AG09309 (cell line): Measurements from ENCODE around the gene OLA1.

Source experiments
- DNase-seq: peaks from one replicate; pipeline ENCODE4 v3.0.0-alpha.2; 2010; ENCODE audit warnings: low read depth
- H3K4me3 ChIP-seq: 2 replicates; pipeline ENCODE4 v1.5.1; 2011; ENCODE audit warnings: mild to moderate bottlenecking, low read depth, low read length, moderate library complexity; ENCODE audit not compliant: control insufficient read depth
- TF ChIP-seq, protein P1 (sequence below): IDR thresholded peaks from 2 replicates; pipeline ENCODE4 v1.5.1; 2011; ENCODE audit warnings: mild to moderate bottlenecking, low read depth, low read length, inconsistent platforms; ENCODE audit not compliant: insufficient read depth, control insufficient read depth; ENCODE audit errors: missing control alignments

The OLA1 gene

DNA sequence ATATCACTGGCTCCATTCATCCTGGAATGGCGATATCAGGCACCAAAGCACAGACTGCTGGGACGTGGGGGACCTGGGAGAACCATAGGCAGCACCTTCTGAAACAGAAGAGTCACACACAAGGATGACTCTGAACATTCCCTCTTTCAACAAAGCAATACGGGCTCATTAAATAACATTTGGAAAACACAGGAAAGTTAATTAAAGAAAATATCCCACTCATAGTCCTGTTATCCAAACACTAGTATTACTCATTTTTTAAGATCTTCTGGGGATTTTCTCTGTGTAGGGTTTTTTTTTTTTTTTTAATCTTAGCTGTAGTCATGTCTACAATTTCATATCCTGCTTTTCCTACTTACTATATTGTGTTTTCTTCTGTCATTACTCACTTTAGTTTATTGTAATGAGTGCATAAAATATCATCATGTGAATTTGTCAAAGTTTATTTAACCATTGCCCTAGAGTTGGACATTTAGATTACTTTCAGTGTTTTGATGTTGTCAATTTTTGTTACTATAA, 213.2 kb downstream of the OLA1 start:
- DNase-seq = no peak
- TF ChIP-seq, protein P1, sequence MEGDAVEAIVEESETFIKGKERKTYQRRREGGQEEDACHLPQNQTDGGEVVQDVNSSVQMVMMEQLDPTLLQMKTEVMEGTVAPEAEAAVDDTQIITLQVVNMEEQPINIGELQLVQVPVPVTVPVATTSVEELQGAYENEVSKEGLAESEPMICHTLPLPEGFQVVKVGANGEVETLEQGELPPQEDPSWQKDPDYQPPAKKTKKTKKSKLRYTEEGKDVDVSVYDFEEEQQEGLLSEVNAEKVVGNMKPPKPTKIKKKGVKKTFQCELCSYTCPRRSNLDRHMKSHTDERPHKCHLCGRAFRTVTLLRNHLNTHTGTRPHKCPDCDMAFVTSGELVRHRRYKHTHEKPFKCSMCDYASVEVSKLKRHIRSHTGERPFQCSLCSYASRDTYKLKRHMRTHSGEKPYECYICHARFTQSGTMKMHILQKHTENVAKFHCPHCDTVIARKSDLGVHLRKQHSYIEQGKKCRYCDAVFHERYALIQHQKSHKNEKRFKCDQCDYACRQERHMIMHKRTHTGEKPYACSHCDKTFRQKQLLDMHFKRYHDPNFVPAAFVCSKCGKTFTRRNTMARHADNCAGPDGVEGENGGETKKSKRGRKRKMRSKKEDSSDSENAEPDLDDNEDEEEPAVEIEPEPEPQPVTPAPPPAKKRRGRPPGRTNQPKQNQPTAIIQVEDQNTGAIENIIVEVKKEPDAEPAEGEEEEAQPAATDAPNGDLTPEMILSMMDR = no peak
- no peak overlapping the region for H3K4me3 ChIP-seq

DNA sequence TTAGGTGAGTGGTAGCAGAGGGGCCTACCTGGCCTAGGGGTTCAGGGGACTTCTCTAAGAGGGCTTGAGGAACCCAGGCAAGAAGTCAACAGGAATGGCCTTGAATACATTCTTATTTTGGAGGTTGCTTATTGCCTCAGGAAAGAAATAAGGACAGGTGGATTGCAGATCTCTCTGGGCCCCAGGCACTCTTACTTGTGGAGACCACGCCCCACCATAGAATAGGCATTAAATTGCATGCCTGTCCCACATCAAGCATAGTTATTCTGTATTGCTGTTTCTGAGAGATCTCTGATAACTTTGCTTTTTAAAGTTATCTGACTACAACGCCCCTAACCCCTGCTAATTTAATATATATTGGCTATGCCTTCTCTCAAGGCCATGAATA, 215.2 kb downstream of the OLA1 start:
- no peak for DNase-seq
- TF ChIP-seq, protein P1 = no peak
- no peak overlapping the region for H3K4me3 ChIP-seq

DNA sequence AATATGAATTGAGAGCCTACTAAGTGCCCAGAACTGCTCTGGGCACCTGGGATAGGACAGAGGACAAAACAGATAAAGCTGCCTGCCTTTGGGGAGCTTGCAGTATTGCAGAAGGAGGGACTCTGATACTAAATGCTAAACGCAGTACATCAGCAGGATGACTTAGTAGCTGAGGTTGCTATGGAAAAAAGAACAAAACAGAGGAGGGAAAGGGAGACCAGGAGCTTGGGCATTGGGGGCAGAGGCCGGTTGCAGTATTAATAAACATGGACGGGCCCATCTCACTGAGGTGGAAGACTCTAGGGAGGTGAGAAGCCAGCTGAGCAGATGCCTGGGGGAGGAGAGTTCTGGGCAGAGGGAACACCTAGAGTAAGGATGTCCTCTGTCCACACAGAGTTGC, 217.1 kb downstream of the OLA1 start:
- TF ChIP-seq, protein P1 = no peak

DNA sequence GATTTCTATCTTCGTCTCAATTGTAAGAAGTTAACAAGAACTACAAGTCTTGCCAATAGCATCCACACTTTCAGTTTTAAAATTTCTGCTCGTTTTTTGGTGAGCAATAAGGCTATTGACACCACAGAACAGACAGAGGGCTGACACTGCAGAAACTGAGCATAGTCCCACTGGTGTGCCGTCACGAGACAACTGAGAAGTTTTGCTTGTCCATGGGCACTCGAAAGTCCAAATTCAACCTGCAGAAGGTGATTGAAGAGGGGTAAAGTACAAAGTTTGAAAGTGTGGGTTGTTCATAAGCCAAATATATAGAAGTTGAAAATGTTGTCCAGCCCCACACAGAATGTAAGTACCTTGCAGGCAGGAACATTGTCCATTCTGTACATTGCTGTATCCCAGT, 219.4 kb downstream of the OLA1 start:
- H3K4me3 ChIP-seq = no peak overlapping the region
- TF ChIP-seq, protein P1 = no peak
- DNase-seq = no peak

More for the DNA sequence above, 217.1 kb downstream of the OLA1 start:
- no peak overlapping the region for H3K4me3 ChIP-seq
- DNase-seq = no peak

DNA sequence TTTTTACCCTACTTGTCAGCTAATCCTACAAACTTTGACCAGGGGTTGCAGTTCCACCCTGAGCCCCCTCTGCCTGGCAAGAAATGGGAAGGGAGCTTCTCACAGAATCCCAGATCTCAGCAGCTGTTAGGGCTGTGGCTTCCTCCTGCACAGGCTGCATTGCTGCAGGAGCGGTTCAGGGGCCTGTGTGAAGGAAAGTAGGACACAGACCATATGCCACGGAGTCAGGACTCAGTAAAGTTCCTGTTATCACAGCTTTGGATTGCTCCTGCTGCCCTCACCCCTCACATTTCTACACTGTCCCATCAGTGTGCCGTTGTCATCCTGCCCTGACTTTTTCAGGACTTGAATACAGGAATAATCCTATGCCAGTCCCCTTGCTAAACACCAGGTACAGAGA, 220.4 kb downstream of the OLA1 start:
- DNase-seq = no peak

DNA sequence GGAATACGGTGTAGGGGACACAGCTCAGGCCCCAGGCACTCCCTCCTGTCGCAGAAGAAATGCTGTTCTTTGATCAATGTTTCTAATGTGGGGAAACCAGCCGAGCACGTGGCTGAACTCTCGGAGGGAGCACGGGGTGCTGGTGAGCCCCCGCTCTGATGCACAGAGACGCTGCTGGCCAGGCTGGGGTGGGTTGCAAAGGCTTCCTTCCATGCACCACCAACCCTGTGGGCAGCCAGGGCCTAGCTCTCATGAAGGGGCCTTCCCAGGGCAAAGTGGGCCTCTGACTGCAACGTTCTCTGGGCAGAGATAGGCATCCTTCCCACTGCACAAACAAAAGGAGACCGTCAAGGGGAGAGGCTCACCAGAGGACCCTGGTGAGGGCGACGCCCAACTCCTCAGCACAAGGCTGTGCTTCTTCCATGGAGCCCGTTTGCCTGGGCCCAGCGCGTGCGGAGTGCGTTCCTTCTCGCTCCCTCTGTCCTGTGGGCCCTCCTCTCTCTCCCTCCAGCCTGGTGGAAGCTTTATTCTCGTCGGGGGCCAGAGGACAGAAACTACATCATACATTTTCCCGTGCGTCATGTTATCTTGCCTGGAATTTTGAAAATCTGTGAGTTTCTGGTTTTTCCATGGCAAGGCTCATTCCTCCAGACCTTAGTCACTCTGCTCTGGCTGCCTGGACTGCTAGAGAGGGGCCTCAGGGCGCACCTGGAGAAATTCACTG, 222.0 kb downstream of the OLA1 start:
- no peak for DNase-seq
- TF ChIP-seq, protein P1 = no peak
- H3K4me3 ChIP-seq = no peak overlapping the region

More for the DNA sequence above, 220.4 kb downstream of the OLA1 start:
- TF ChIP-seq, protein P1 = no peak
- H3K4me3 ChIP-seq = no peak overlapping the region
